Measurements from ENCODE around the gene WRAP53. TPM values are rescaled to one million over a fixed set of nuclear protein-coding genes. Genes with fewer than 3 reads are reported as not detected.

The WRAP53 gene
- total and polyA plus RNA-seq, 10 of the 15 experiments (the other 5 are each of a cell fraction or from before 2014, with no cell fraction given), result 1.9 to 42.0 (median 21.9) TPM

- TF ChIP-seq ZNF592 (IDR thresholded peaks at IDR 0.05) (no peak), PAX5 (IDR thresholded peaks at IDR 0.05; ENCODE audit: borderline replicate concordance, low read depth, low read length) (peak; percentile 32; the same call in 1 of the 2 replicates), TCF3 (IDR thresholded peaks at IDR 0.05; ENCODE audit: borderline replicate concordance, insufficient read depth, low read depth, low read length) (no peak), BRCA1 (IDR thresholded peaks at IDR 0.05; ENCODE audit: low read depth, low read length) (no peak; the same call in 1 of the 2 replicates), ZBTB4 (CRISPR knock-in tag; IDR thresholded peaks at IDR 0.05) (no peak), HDAC2 (IDR thresholded peaks at IDR 0.05) (no peak), CHD4 (IDR thresholded peaks at IDR 0.05) (no peak), CUX1 (IDR thresholded peaks at IDR 0.05; ENCODE audit: insufficient replicate concordance, low read depth, low read length) (no peak), CTCF (IDR thresholded peaks at IDR 0.05 in 2 of 3, conservative IDR thresholded peaks at IDR 0.05 in 1 of 3; ENCODE audit: control insufficient read depth in 2 of 3, extremely low read depth in 1 of 3, insufficient read depth in 1 of 3, low read depth in 3 of 3, low read length in 3 of 3) (peak; percentile 97 to 99 (median 99)), IKZF1 (conservative IDR thresholded peaks at IDR 0.05) (peak; percentile 91), RFX5 (IDR thresholded peaks at IDR 0.05; ENCODE audit: low read depth, low read length) (no peak), ATF7 (IDR thresholded peaks at IDR 0.05; ENCODE audit: low read depth) (no peak; the same call in 1 of the 2 replicates)
These were observed at the start of gene WRAP53 (continued) for GRCh38 chr17:7687908-7688807.
